SK-N-SH treated with all-trans-retinoic acid at 6 μM for 48 hours (cell line): ENCODE measurements around the gene TBX10.
"Not testable (repeated sequence)": the region's sequence is repeated elsewhere in the genome, so short reads cannot be mapped to it uniquely, and the experiment has no call there.

ENCODE experiments used
- ATAC-seq: fragments of 200-7000 bp; cut with Tn5 transposase; 3 replicates; pipeline ENCODE4 v1.9.1; 2020; ENCODE audit warnings: mild to moderate bottlenecking, moderate library complexity
- ARNTL ChIP-seq: fragments of 450-650 bp; formaldehyde crosslinking; IDR thresholded peaks from 2 replicates; pipeline ENCODE4 v1.5.0; 2020; ENCODE audit warnings: low read depth, mild to moderate bottlenecking, moderate library complexity, borderline replicate concordance
- BACH2 ChIP-seq: fragments of 250-450 bp; sonication (Bioruptor Pico); IDR thresholded peaks from 2 replicates; pipeline ENCODE4 v1.9.0; 2021; ENCODE audit warnings: mild to moderate bottlenecking, borderline replicate concordance
- CSDC2 ChIP-seq: fragments of 250-450 bp; sonication (Bioruptor Pico); IDR thresholded peaks from 2 replicates; pipeline ENCODE4 v1.5.0; 2020; ENCODE audit warnings: mild to moderate bottlenecking, moderate library complexity
- ESRRG ChIP-seq: fragments of 250-450 bp; sonication (Bioruptor Pico); IDR thresholded peaks from 2 replicates; pipeline ENCODE4 v1.6.1; 2021; ENCODE audit warnings: mild to moderate bottlenecking
- GLIS3 ChIP-seq: fragments of 250-450 bp; sonication (Bioruptor Pico); IDR thresholded peaks from 2 replicates; pipeline ENCODE4 v1.5.0; 2020; ENCODE audit warnings: mild to moderate bottlenecking, moderate library complexity
- ISL1 ChIP-seq: fragments of 250-450 bp; sonication (Bioruptor Pico); IDR thresholded peaks from 2 replicates; pipeline ENCODE4 v2.1.2; 2022; ENCODE audit warnings: mild to moderate bottlenecking, moderate library complexity
- OSR1 ChIP-seq: fragments of 250-450 bp; sonication (Bioruptor Pico); IDR thresholded peaks from 2 replicates; pipeline ENCODE4 v1.8.0; 2022; ENCODE audit warnings: moderate library complexity, mild to moderate bottlenecking, inconsistent platforms
- PPARA ChIP-seq: fragments of 250-450 bp; sonication (Bioruptor Pico); IDR thresholded peaks from 2 replicates; pipeline ENCODE4 v1.5.0; 2020; ENCODE audit warnings: mild to moderate bottlenecking, borderline replicate concordance
- RARB ChIP-seq: fragments of 250-450 bp; sonication (Bioruptor Pico); IDR thresholded peaks from 2 replicates; pipeline ENCODE4 v1.8.0; 2021; ENCODE audit warnings: mild to moderate bottlenecking, moderate library complexity
- SNAI2 ChIP-seq: fragments of 250-450 bp; sonication (Bioruptor Pico); IDR thresholded peaks from 2 replicates; pipeline ENCODE4 v1.5.0; 2020; ENCODE audit warnings: mild to moderate bottlenecking, moderate library complexity
- TCF4 ChIP-seq: fragments of 250-450 bp; sonication (Bioruptor Pico); IDR thresholded peaks from 2 replicates; pipeline ENCODE4 v1.8.0; 2021; ENCODE audit warnings: mild to moderate bottlenecking, moderate library complexity, borderline replicate concordance
- TOX ChIP-seq: fragments of 250-450 bp; sonication (Bioruptor Pico); IDR thresholded peaks from 2 replicates; pipeline ENCODE4 v1.8.0; 2021; ENCODE audit warnings: mild to moderate bottlenecking, moderate library complexity, borderline replicate concordance
- TSHZ2 ChIP-seq: fragments of 250-450 bp; sonication (Bioruptor Pico); IDR thresholded peaks from 2 replicates; pipeline ENCODE4 v1.5.0; 2020; ENCODE audit warnings: mild to moderate bottlenecking, moderate library complexity
- ZC3H10 ChIP-seq: fragments of 250-450 bp; sonication (Bioruptor Pico); IDR thresholded peaks from 2 replicates; pipeline ENCODE4 v1.5.1; 2021; ENCODE audit warnings: mild to moderate bottlenecking, moderate library complexity
- ZFP3 ChIP-seq: fragments of 250-450 bp; sonication (Bioruptor Pico); IDR thresholded peaks from 2 replicates; pipeline ENCODE4 v1.5.0; 2020; ENCODE audit warnings: mild to moderate bottlenecking, moderate library complexity
- ZFP30 ChIP-seq: fragments of 450-650 bp; formaldehyde crosslinking; IDR thresholded peaks from 2 replicates; pipeline ENCODE4 v1.5.0; 2022; ENCODE audit warnings: mild to moderate bottlenecking, moderate library complexity
- ZNF565 ChIP-seq: fragments of 450-650 bp; formaldehyde crosslinking; conservative IDR thresholded peaks from 2 replicates; pipeline ENCODE4 v1.5.0; 2020; ENCODE audit warnings: low read depth, mild to moderate bottlenecking, moderate library complexity
- ZNF70 ChIP-seq: fragments of 450-650 bp; formaldehyde crosslinking; IDR thresholded peaks from 2 replicates; pipeline ENCODE4 v1.5.0; 2020; ENCODE audit warnings: mild to moderate bottlenecking, moderate library complexity
- ZNF8 ChIP-seq: fragments of 450-650 bp; formaldehyde crosslinking; IDR thresholded peaks from 2 replicates; pipeline ENCODE4 v1.5.0; 2020; ENCODE audit warnings: mild to moderate bottlenecking, moderate library complexity
- TF ChIP-seq, protein P1 (sequence below): fragments of 250-450 bp; sonication (Bioruptor Pico); IDR thresholded peaks from 2 replicates; pipeline ENCODE4 v1.8.0; 2021; ENCODE audit warnings: low read depth, mild to moderate bottlenecking, moderate library complexity, borderline replicate concordance
- TF ChIP-seq, protein P2 (sequence below): fragments of 250-450 bp; sonication (Bioruptor Pico); IDR thresholded peaks from 2 replicates; pipeline ENCODE4 v1.5.1; 2020; ENCODE audit warnings: low read depth, mild to moderate bottlenecking, moderate library complexity
- TF ChIP-seq, protein P3 (sequence below): fragments of 250-450 bp; sonication (Bioruptor Pico); IDR thresholded peaks from 2 replicates; pipeline ENCODE4 v1.5.1; 2021; ENCODE audit warnings: mild to moderate bottlenecking, moderate library complexity

Gene TBX10

GRCh38 chr11:67593565-67593905 is 46.0 kb downstream of the TBX10 start:
- no peak; the same call in 2 of the 3 replicates for ATAC-seq
- TF ChIP-seq ZFP30 (CRISPR knock-in tag), result no peak
- no peak for TF ChIP-seq ZFP3 (CRISPR knock-in tag)
- no peak for TF ChIP-seq SNAI2 (CRISPR knock-in tag)
- no peak for TF ChIP-seq OSR1 (CRISPR knock-in tag)
- TF ChIP-seq GLIS3 (CRISPR knock-in tag), result no peak
- no peak for TF ChIP-seq PPARA
- TF ChIP-seq ARNTL (CRISPR knock-in tag), result no peak

DNA sequence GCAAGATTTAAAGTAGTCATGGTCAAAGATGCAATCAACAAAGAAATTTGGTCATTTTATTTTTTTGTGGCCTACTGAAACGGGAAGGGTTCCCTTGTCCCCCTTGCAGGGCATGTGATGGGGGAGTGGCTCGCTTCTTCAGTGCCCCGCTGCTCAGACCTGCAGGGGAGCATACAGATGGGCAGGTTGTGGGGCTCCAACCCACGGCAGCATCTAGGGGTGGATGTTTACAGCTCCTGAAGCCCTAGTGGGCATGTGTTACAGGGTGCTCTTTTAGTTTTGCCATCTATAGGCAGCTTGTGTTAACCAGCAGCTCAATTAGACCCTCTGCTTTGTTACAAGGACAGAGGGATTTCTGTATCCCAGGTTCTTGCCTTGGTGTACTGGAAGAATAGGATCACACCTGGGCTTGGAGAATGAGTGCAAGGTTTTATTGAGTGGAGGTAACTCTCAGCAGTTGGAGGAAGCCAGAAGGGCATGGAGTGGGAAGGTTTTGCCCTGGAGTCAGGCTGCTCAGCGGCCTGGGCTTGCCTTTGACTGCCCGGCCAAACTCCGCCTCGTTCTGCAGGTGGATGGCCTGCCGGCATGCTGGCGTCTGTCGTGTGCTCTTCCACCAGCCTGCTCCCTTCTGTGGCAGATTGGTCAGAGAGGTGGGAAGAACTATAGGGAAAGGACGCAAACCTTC is 46.5 kb downstream of the TBX10 start:
- TF ChIP-seq PPARA (no peak), ESRRG (no peak), TCF4 (CRISPR knock-in tag) (no peak), BACH2 (CRISPR knock-in tag) (no peak), SNAI2 (CRISPR knock-in tag) (no peak), GLIS3 (CRISPR knock-in tag) (no peak), ZNF565 (no peak), TSHZ2 (no peak), ZNF8 (CRISPR knock-in tag) (no peak), CSDC2 (CRISPR knock-in tag) (no peak), ARNTL (CRISPR knock-in tag) (no peak), RARB (CRISPR knock-in tag) (no peak), ZC3H10 (CRISPR knock-in tag) (no peak), OSR1 (CRISPR knock-in tag) (no peak), ZFP3 (CRISPR knock-in tag) (no peak), ISL1 (CRISPR knock-in tag) (no peak), ZFP30 (CRISPR knock-in tag) (no peak)
- TF ChIP-seq, protein P1, sequence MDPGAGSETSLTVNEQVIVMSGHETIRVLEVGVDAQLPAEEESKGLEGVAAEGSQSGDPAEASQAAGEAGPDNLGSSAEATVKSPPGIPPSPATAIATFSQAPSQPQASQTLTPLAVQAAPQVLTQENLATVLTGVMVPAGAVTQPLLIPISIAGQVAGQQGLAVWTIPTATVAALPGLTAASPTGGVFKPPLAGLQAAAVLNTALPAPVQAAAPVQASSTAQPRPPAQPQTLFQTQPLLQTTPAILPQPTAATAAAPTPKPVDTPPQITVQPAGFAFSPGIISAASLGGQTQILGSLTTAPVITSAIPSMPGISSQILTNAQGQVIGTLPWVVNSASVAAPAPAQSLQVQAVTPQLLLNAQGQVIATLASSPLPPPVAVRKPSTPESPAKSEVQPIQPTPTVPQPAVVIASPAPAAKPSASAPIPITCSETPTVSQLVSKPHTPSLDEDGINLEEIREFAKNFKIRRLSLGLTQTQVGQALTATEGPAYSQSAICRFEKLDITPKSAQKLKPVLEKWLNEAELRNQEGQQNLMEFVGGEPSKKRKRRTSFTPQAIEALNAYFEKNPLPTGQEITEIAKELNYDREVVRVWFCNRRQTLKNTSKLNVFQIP (CRISPR knock-in tag), result no peak
- TF ChIP-seq, protein P2, sequence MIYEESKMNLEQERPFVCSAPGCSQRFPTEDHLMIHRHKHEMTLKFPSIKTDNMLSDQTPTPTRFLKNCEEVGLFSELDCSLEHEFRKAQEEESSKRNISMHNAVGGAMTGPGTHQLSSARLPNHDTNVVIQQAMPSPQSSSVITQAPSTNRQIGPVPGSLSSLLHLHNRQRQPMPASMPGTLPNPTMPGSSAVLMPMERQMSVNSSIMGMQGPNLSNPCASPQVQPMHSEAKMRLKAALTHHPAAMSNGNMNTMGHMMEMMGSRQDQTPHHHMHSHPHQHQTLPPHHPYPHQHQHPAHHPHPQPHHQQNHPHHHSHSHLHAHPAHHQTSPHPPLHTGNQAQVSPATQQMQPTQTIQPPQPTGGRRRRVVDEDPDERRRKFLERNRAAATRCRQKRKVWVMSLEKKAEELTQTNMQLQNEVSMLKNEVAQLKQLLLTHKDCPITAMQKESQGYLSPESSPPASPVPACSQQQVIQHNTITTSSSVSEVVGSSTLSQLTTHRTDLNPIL (CRISPR knock-in tag), result no peak
- TF ChIP-seq, protein P3, sequence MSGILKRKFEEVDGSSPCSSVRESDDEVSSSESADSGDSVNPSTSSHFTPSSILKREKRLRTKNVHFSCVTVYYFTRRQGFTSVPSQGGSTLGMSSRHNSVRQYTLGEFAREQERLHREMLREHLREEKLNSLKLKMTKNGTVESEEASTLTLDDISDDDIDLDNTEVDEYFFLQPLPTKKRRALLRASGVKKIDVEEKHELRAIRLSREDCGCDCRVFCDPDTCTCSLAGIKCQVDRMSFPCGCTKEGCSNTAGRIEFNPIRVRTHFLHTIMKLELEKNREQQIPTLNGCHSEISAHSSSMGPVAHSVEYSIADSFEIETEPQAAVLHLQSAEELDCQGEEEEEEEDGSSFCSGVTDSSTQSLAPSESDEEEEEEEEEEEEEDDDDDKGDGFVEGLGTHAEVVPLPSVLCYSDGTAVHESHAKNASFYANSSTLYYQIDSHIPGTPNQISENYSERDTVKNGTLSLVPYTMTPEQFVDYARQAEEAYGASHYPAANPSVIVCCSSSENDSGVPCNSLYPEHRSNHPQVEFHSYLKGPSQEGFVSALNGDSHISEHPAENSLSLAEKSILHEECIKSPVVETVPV (CRISPR knock-in tag), result no peak
- ATAC-seq, result no peak; the same call in 2 of the 3 replicates

- not testable (repeated sequence) for ATAC-seq
These were observed 50.6 kb downstream of the TBX10 start for GRCh38 chr11:67588899-67589415.

DNA sequence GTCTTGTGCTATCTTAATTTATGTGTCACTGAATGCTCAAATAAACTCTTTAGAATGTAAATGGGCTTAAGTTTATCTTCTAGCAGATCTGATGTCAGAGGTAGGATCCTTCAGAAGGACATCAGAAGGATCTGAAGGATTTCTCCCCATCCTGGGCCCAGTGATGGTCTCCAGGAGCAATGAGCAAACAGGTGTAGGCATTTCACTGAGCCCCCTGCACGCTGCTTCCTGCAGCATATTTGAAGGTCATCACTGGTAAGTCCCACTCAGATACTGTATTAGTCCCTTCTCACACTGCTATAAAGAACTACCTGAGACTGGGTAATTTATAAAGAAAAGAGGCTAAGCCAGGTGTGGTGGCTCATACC is 51.4 kb downstream of the TBX10 start:
- no peak for ATAC-seq
- TF ChIP-seq OSR1 (CRISPR knock-in tag) (no peak), RARB (CRISPR knock-in tag) (no peak), ARNTL (CRISPR knock-in tag) (no peak), TCF4 (CRISPR knock-in tag) (no peak), ZFP30 (CRISPR knock-in tag) (no peak), TSHZ2 (no peak), ISL1 (CRISPR knock-in tag) (no peak), SNAI2 (CRISPR knock-in tag) (no peak), ZNF565 (no peak), BACH2 (CRISPR knock-in tag) (no peak), ZC3H10 (CRISPR knock-in tag) (no peak), ESRRG (no peak), TOX (CRISPR knock-in tag) (no peak), ZNF70 (CRISPR knock-in tag) (no peak)
- TF ChIP-seq, protein P3 (CRISPR knock-in tag), result no peak
